ENCODE results near the gene ZNF630.
"Not testable (repeated sequence)": the region's sequence is repeated elsewhere in the genome, so short reads cannot be mapped to it uniquely, and the experiment has no call there.

Gene ZNF630

DNA sequence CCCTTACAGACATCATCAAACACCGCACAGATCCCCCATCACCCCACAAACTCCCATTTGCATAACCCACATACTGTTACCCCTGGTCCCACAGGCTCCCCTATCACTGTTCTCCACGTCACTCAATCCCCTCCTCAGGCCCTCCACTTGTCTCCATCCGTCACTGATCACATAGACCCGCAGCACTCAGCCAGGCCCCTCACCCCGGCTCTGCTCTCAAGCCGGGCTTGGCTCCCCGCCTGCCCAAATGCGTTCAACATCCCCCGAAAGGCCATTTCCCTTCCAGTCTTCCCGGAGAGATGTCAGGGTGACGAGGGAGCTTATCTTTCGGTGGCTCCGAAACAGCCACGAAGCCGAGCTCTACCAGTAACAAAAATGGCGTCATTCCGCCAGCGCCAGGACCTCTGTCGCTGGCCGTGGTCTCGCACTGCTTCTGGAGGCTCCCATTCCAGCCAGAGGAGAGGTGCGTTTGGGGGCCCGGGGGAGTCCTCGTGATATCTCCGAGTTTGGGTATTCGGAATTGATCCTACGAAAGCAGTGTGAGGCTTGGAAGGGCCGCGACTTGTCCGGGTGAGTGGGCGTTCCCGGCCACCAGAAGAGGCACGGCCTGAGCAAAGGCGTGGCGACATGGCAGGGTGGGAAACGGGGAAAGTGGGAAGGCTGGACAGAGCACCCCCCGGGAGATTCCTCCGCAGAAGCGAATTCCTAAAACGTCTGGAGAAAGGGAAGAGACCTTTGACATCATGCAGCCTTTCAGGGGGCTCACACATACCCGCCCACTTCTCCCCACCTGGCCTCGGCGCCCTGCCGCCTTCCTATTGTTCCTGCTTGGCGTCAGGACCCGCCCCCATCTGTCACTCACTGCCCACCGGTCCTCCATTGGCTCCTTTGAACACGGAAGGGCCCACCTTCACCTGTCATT, at the start of gene ZNF630:
Gene ZNF630 (minus strand): TSS at position 577 of the 922 bp plus-strand sequence. CDS start 4,754 bp downstream, outside the sequence.
- H3K27me3 ChIP-seq (ENCODE audit: control insufficient read depth, insufficient read depth, low read length): no peaks in the 10 kb centered on the region
- H3K9ac ChIP-seq (ENCODE audit: low read length): peak within 1 kb of the TSS; percentile 70
- H3K4me3 ChIP-seq (ENCODE audit: low read length): peak within 1 kb of the TSS; percentile 67
- H3K36me3 ChIP-seq (ENCODE audit: control insufficient read depth, insufficient read depth, low read length): no peaks in the 10 kb centered on the region
- H3K27ac ChIP-seq (ENCODE audit: low read depth, low read length): peak within 1 kb of the TSS; percentile 71
- no peaks in the 10 kb centered on the region for H3K4me1 ChIP-seq (ENCODE audit: control insufficient read depth, insufficient read depth, low read length)

DNA sequence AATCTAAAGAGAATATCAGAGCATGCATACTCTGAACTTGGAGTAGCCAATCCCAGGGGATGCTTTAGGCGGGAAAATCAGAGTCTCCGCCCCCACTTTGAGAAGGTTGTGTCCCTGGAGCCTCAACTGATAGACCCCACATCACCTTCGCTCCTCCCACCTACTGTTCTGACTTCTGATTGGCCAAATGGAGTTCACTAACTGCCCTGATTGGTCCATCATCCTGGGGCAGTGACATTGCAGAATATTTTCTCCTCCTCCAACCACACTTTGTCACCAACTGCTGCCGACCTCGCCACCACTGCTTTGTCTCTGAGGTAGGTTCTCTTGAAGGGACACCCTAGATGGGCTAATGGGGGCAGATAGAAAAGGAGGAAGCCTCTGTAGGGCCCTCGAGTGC, 36.3 kb upstream of the ZNF630 start:
- Histone ChIP-seq H3K4me1 (ENCODE audit: control insufficient read depth, insufficient read depth, low read length) (no peaks in the 10 kb centered on the region), H3K9ac (ENCODE audit: low read length) (no peak overlapping the region)

DNA sequence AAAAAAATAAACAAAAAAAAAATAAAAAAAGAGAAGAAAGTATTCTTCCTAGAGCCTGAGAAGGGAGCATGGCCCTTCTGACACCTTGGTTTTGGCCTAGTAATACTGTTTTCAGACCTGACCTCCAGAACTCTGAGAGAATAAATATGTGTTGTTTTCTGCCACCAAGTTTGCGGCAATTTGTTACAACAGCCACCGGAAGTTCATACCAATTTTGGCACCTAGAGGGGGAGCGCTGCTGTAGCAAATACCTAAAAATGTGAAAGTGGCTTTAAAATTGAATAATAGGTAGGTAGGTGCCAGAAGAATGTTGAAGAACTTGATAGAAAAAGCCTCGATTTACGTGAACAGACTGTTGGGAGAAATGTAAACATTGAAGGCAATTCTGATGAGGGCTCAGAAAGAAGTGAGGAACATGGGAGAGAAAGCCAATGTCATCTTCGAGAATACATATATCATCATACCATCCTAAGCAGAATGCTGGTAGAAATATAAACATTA, 31.5 kb upstream of the ZNF630 start:
- no peak overlapping the region for H3K4me3 ChIP-seq (ENCODE audit: low read length)
- no peak overlapping the region for H3K27ac ChIP-seq (ENCODE audit: low read depth, low read length)
- H3K36me3 ChIP-seq (ENCODE audit: control insufficient read depth, insufficient read depth, low read length): no peaks in the 10 kb centered on the region
- no peaks in the 10 kb centered on the region for H3K4me1 ChIP-seq (ENCODE audit: control insufficient read depth, insufficient read depth, low read length)
- H3K9ac ChIP-seq (ENCODE audit: low read length): no peak overlapping the region
- H3K27me3 ChIP-seq (ENCODE audit: control insufficient read depth, insufficient read depth, low read length): no peaks in the 10 kb centered on the region

More for the DNA sequence above, 36.3 kb upstream of the ZNF630 start:
- Histone ChIP-seq H3K4me3 (ENCODE audit: low read length) (no peak overlapping the region), H3K27ac (ENCODE audit: low read depth, low read length) (no peak overlapping the region), H3K36me3 (ENCODE audit: control insufficient read depth, insufficient read depth, low read length) (no peaks in the 10 kb centered on the region), H3K27me3 (ENCODE audit: control insufficient read depth, insufficient read depth, low read length) (no peaks in the 10 kb centered on the region)

DNA sequence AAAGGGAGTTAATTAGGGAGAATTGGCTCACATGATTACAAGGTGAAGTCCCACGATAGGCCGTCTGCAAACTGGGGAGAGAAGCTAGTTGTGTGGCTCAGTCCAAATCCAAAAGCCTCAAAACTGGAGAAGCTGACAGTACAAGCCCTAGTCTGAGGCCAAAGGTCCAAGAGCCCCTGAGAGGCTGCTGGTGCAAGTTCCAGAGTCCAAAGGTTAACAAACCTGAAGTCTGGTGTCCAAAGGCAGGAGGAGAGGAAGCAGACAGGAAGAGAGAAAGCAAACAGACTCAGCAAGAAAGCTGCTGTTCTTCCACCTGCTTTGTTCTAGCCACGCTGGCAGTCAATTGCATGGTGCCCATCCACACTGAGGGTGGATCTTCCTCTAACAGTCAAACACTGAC, 30.0 kb upstream of the ZNF630 start:
- Histone ChIP-seq H3K4me3 (ENCODE audit: low read length) (no peak overlapping the region), H3K27ac (ENCODE audit: low read depth, low read length) (no peak overlapping the region), H3K4me1 (ENCODE audit: control insufficient read depth, insufficient read depth, low read length) (no peaks in the 10 kb centered on the region), H3K36me3 (ENCODE audit: control insufficient read depth, insufficient read depth, low read length) (no peaks in the 10 kb centered on the region), H3K9ac (ENCODE audit: low read length) (no peak overlapping the region), H3K27me3 (ENCODE audit: control insufficient read depth, insufficient read depth, low read length) (no peaks in the 10 kb centered on the region)

DNA sequence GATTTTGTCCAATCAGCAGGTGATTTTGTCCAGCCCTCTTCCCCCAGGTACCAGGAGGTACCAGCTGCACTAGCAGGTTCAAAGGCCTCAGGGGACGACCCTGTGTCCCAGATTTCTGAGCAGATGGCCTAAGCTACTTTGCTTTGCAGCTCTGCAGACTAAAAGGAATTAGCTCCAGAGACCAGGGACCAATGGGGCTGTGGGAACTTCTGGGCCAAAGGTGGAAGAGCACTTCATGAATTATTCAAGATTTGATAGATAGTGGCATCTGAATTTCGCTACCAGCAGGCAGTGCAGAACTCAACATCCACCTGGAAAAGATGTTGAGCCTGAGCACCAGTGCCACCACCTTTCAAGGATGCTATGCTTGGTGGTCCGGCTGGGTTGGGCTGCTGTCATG, 21.1 kb upstream of the ZNF630 start:
- H3K4me3 ChIP-seq (ENCODE audit: low read length); H3K36me3 ChIP-seq (ENCODE audit: control insufficient read depth, insufficient read depth, low read length); H3K4me1 ChIP-seq (ENCODE audit: control insufficient read depth, insufficient read depth, low read length); H3K27me3 ChIP-seq (ENCODE audit: control insufficient read depth, insufficient read depth, low read length); H3K9ac ChIP-seq (ENCODE audit: low read length); H3K27ac ChIP-seq (ENCODE audit: low read depth, low read length): not testable (repeated sequence)

DNA sequence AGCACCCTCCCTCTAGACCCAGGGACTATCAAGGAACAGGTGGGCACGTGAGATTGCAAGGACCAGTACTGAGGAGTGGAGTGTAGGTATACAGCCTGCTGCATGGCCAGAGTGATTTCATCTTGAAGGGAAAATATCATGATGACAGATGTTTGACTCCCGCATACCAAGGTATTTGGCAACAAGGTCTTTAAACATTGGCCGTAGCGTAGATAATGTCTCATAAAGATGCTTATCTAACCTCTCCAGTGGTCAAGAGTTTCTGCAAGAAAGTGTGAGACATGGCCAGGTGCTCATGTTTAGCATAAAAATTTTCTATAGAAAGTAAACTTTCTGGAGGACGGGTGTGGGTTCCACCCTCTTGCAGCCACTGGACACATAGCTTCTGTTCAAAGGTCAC, 18.7 kb upstream of the ZNF630 start:
- no peaks in the 10 kb centered on the region for H3K4me1 ChIP-seq (ENCODE audit: control insufficient read depth, insufficient read depth, low read length)
- no peaks in the 10 kb centered on the region for H3K27me3 ChIP-seq (ENCODE audit: control insufficient read depth, insufficient read depth, low read length)

DNA sequence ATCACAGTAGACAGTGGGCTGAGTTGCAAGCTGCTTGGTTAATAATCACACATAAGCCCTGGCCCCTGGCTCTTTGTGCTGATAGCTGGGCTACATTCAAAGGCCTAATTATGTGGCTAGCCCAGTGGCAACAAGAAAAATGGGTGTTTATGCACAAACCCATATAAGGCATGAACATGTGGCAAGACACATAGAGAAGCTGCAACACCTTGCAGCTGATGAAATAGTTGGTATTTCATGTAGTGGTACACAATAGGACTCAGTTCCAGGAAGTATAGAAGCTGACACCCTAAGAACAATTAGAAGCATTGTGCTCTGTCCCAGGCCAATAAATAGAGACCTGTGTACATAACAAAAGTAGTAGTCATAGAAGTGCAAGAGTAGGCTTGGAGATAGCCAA, 14.6 kb upstream of the ZNF630 start:
- H3K4me1 ChIP-seq (ENCODE audit: control insufficient read depth, insufficient read depth, low read length): no peaks in the 10 kb centered on the region
- H3K36me3 ChIP-seq (ENCODE audit: control insufficient read depth, insufficient read depth, low read length): no peaks in the 10 kb centered on the region
- no peak overlapping the region for H3K9ac ChIP-seq (ENCODE audit: low read length)
- no peak overlapping the region for H3K27ac ChIP-seq (ENCODE audit: low read depth, low read length)
- no peak overlapping the region for H3K4me3 ChIP-seq (ENCODE audit: low read length)
- no peaks in the 10 kb centered on the region for H3K27me3 ChIP-seq (ENCODE audit: control insufficient read depth, insufficient read depth, low read length)

More for the DNA sequence above, 18.7 kb upstream of the ZNF630 start:
- H3K36me3 ChIP-seq (ENCODE audit: control insufficient read depth, insufficient read depth, low read length): no peaks in the 10 kb centered on the region
- no peak overlapping the region for H3K27ac ChIP-seq (ENCODE audit: low read depth, low read length)
- H3K4me3 ChIP-seq (ENCODE audit: low read length): no peak overlapping the region
- no peak overlapping the region for H3K9ac ChIP-seq (ENCODE audit: low read length)

DNA sequence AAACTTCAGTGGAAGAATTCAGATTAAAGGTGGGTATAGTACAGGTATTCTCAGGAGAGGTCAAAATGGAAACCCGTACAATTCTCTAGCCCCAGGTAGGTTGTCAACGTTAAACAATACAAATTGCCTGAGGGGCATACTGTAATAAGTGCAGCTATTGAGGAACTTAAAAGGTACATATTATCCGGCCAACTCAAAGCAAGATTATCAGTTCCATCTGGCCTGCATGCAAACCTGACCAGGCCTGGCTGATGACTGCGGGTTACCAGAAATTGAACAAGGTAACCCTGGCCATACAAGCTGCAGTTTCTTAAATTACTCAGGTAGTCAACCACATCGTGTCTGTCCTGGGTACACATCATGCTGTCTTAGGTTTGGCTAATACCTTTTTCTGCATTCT, 12.3 kb upstream of the ZNF630 start:
- no peak overlapping the region for H3K9ac ChIP-seq (ENCODE audit: low read length)
- no peaks in the 10 kb centered on the region for H3K27me3 ChIP-seq (ENCODE audit: control insufficient read depth, insufficient read depth, low read length)
- no peaks in the 10 kb centered on the region for H3K4me1 ChIP-seq (ENCODE audit: control insufficient read depth, insufficient read depth, low read length)
- H3K36me3 ChIP-seq (ENCODE audit: control insufficient read depth, insufficient read depth, low read length): no peaks in the 10 kb centered on the region
- H3K27ac ChIP-seq (ENCODE audit: low read depth, low read length): no peak overlapping the region
- no peak overlapping the region for H3K4me3 ChIP-seq (ENCODE audit: low read length)

DNA sequence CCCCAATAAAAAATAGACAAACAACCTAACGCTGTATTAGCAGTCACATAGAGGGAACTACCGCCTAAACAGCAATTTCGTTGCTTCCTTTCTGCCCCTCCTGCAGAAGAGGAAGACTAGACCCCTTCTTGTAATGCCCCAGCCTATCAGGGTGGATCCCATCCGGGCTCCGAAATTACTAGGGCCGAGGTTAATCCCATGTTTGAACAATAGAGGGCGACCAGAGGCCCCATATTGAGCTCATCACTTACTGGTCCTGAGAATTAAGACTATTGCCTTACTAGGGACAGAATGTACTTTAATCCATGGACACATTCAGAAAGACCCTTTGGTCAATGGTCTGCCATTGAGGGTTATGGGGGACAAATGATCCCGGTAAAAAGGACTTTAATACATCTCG, 11.8 kb upstream of the ZNF630 start:
- Histone ChIP-seq H3K36me3 (ENCODE audit: control insufficient read depth, insufficient read depth, low read length) (no peaks in the 10 kb centered on the region), H3K27me3 (ENCODE audit: control insufficient read depth, insufficient read depth, low read length) (no peaks in the 10 kb centered on the region), H3K9ac (ENCODE audit: low read length) (no peak overlapping the region), H3K4me3 (ENCODE audit: low read length) (no peak overlapping the region), H3K27ac (ENCODE audit: low read depth, low read length) (no peak overlapping the region), H3K4me1 (ENCODE audit: control insufficient read depth, insufficient read depth, low read length) (no peaks in the 10 kb centered on the region)

DNA sequence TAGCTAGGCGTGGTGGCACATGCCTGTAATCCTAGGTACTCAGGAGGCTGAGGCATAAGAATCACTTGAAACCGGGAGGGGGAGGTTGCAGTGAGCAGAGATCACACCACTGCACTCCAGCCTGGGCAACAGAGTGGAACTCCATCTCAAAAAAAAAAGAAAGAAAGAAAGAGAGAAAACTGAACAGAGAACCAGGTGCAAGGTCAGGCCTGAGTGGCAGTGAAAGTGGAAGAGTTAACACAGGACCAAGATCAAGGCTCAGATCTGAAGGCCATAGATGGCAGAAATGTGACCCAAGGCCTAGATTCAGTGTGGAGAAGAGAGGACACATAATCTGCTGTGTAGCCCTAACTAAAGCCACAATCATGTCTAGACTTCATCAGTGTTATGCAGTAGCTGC, 4.9 kb upstream of the ZNF630 start:
- Histone ChIP-seq H3K27me3 (ENCODE audit: control insufficient read depth, insufficient read depth, low read length) (no peaks in the 10 kb centered on the region), H3K4me1 (ENCODE audit: control insufficient read depth, insufficient read depth, low read length) (no peaks in the 10 kb centered on the region), H3K27ac (ENCODE audit: low read depth, low read length) (no peak overlapping the region), H3K9ac (ENCODE audit: low read length) (no peak overlapping the region), H3K4me3 (ENCODE audit: low read length) (no peak overlapping the region), H3K36me3 (ENCODE audit: control insufficient read depth, insufficient read depth, low read length) (no peaks in the 10 kb centered on the region)

DNA sequence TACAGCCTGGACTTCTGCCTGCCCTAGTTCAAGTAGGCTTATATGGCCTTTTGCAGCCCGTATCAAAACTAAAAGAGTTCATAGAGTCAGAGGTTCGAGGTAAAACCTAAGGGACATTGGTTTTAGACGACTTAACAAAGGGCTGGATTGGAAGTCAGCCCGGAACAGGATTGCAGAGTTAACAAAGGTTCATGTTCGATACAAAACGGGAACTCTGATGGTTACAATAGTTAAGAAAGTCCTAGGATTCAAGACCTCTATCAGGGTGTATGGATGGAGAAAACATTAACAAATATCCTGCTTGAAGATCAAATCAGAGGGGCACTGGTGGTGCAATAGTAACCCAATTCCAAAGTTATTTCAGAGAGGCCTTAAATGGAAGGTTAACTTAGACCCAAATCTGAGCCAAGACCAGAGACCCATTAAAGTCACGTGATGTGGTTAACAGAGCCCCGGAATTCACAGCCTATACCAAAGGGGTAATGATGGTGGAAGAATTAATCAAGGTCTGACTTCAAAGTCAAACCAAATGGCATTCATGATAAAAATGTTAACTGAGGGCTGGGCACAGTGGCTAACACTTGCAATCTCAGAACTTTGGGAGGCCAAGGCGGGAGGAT, 656 bp upstream of the ZNF630 start:
- Histone ChIP-seq H3K36me3 (ENCODE audit: control insufficient read depth, insufficient read depth, low read length) (no peaks in the 10 kb centered on the region), H3K4me3 (ENCODE audit: low read length) (peak overlapping the region; percentile 67), H3K27me3 (ENCODE audit: control insufficient read depth, insufficient read depth, low read length) (no peaks in the 10 kb centered on the region), H3K27ac (ENCODE audit: low read depth, low read length) (no peak overlapping the region), H3K4me1 (ENCODE audit: control insufficient read depth, insufficient read depth, low read length) (no peaks in the 10 kb centered on the region), H3K9ac (ENCODE audit: low read length) (no peak overlapping the region)

DNA sequence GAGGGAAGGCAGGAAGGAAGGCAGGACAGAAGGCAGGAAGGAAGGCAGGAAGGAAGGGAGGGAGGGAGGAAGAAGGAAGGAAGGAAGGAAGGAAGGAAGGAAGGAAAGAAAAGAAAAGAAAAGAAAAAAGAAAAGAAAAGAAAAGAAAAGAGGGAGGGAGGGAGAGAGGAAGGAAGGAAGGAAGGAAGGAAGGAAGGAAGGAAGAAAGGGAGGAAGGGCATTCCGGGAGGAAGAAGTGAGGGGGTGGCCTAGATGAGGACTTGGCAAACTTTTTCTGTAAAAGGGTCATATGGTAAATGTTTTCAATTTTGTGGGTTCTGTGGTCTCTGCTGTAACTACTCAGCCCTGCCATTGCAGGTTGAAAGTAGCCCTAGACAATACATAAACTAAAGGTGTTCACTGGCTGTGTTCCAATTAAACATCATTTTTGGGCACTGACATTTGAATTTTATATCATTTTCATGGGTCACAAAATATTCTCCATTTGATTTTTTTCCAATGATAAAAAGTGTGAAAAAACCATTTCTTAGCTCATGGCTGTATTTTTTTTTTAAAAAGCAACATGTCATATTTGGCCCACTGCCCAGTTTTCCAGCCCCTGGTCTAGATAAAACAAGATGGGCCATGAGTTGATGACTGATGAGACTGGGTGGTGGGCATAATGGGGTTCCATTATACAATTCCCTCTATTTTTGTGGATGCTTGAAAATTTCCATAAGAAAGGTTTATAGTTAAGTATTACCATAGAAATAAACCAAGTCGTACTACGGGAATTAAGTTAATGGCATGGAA, 3.1 kb downstream of the ZNF630 start:
- no peaks in the 10 kb centered on the region for H3K36me3 ChIP-seq (ENCODE audit: control insufficient read depth, insufficient read depth, low read length)
- H3K4me1 ChIP-seq (ENCODE audit: control insufficient read depth, insufficient read depth, low read length): no peaks in the 10 kb centered on the region
- no peak overlapping the region for H3K27ac ChIP-seq (ENCODE audit: low read depth, low read length)
- no peaks in the 10 kb centered on the region for H3K27me3 ChIP-seq (ENCODE audit: control insufficient read depth, insufficient read depth, low read length)
- H3K9ac ChIP-seq (ENCODE audit: low read length): no peak overlapping the region
- H3K4me3 ChIP-seq (ENCODE audit: low read length): no peak overlapping the region

All from rectal smooth muscle tissue (tissue), 1 donor.